NCI-H2196 (cell line): ENCODE measurements around the gene DDTL.
"Not testable (repeated sequence)": the region's sequence is repeated elsewhere in the genome, so short reads cannot be mapped to it uniquely, and the experiment has no call there.

Experiments used
- DNase-seq: peaks from one replicate; lab custom pipeline; 2025; ENCODE audit not compliant: unreplicated experiment; lab: John Stamatoyannopoulos, UW

DDTL gene

GRCh38 chr22:23969071-23969470 lies 2.4 kb downstream of the DDTL start:
- no peak for DNase-seq

GRCh38 chr22:23970201-23970641 lies 3.5 kb downstream of the DDTL start:
- DNase-seq = no peak

- no peak for DNase-seq
Observed at GRCh38 chr22:23970816-23971486, 4.3 kb downstream of the DDTL start.

- DNase-seq = not testable (repeated sequence)
Observed at GRCh38 chr22:23971927-23972326, 5.2 kb downstream of the DDTL start.

GRCh38 chr22:23974345-23974744 lies 7.7 kb downstream of the DDTL start, which contains the start of gene DDT:
TSS of gene DDT (minus strand) at chr22:23974441. CDS start at chr22:23974414, 27 bp downstream.
- DNase-seq = not testable (repeated sequence)

GRCh38 chr22:23974836-23975352 lies 8.2 kb downstream of the DDTL start:
- DNase-seq = not testable (repeated sequence)

GRCh38 chr22:23977304-23977703 lies 10.6 kb downstream of the DDTL start:
- not testable (repeated sequence) for DNase-seq

GRCh38 chr22:23979557-23980240 lies 13.0 kb downstream of the DDTL start, which contains the start of gene GSTT2:
TSS of gene GSTT2 (plus strand) at chr22:23980134.
- not testable (repeated sequence) for DNase-seq

GRCh38 chr22:23980567-23980966 lies 13.9 kb downstream of the DDTL start:
- not testable (repeated sequence) for DNase-seq

- no peak for DNase-seq
Observed at GRCh38 chr22:23984430-23984829, 17.7 kb downstream of the DDTL start.

GRCh38 chr22:23986089-23986488 lies 19.4 kb downstream of the DDTL start:
- DNase-seq = not testable (repeated sequence)

GRCh38 chr22:23986538-23987178 lies 20.0 kb downstream of the DDTL start:
- not testable (repeated sequence) for DNase-seq

- not testable (repeated sequence) for DNase-seq
Observed at GRCh38 chr22:23989583-23990244, 23.0 kb downstream of the DDTL start.

GRCh38 chr22:23993080-23993479 lies 26.4 kb downstream of the DDTL start:
- DNase-seq = not testable (repeated sequence)

- peak; percentile 9 for DNase-seq
Observed at GRCh38 chr22:23993581-23994177, 27.0 kb downstream of the DDTL start.

GRCh38 chr22:23997092-23997491 lies 30.4 kb downstream of the DDTL start:
- DNase-seq = no peak

GRCh38 chr22:23999779-24000178 lies 33.1 kb downstream of the DDTL start:
- DNase-seq = not testable (repeated sequence)

- DNase-seq = no peak
Observed at GRCh38 chr22:24001314-24001713, 34.6 kb downstream of the DDTL start.

- no peak for DNase-seq
Observed at GRCh38 chr22:24002272-24002671, 35.6 kb downstream of the DDTL start.

GRCh38 chr22:24002851-24003250 lies 36.2 kb downstream of the DDTL start:
- no peak for DNase-seq

GRCh38 chr22:24003887-24004286 lies 37.2 kb downstream of the DDTL start:
- no peak for DNase-seq
